Activated CD8-positive, alpha-beta memory T cell treated with anti-CD3 and anti-CD28 coated beads for 4 hours (primary cell): ENCODE results near the gene LRRN2.

ENCODE experiments used
- DNase-seq, 2 donors: peaks; one replicate each; pipeline ENCODE4 v3.0.0-alpha.2; 2020; ENCODE audit warnings: low read depth in 2 of 2

The LRRN2 gene

DNA sequence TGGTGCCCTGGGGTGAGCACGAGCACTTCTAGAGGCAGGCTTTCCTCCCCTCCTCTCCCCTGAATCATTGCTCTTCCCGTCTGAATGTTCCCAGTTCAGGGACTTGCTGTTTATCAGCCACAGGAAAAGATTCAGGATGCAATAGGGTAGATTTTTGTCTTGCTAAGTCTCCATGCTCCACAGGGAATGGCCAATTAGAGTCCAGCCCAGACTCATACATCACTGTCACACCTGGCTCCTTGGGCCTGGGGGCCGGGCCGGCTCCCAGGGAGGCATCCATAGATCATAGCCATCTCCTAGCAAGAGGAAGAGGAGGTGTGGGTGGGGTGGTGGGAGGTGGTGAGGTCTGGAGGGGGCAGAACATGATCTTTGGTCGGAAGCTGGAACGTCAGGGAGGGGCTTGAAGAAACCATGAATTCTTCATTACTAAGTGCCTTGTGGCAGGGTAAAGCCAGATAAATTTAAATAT is 83.4 kb downstream of the LRRN2 start:
- DNase-seq, result no peak

DNA sequence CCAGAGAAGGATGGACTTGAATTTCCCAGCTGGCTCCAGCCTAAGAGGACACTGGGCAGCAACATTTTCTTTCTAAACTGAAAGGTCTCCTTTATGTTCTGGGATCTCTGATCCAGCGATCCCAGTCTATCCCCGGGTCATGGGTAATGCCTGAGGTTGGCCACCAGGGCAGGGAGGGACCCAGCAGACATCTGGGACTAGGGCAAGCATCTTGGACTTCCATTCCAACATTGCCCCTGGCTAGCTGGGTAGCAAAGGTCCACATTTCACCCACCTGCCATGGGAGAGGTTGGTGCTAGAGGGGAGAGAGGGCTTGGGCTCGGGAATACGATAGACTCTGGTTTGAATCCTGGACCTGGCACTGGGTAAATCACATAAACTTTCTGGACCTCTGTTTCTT is 84.6 kb downstream of the LRRN2 start:
- no peak for DNase-seq

DNA sequence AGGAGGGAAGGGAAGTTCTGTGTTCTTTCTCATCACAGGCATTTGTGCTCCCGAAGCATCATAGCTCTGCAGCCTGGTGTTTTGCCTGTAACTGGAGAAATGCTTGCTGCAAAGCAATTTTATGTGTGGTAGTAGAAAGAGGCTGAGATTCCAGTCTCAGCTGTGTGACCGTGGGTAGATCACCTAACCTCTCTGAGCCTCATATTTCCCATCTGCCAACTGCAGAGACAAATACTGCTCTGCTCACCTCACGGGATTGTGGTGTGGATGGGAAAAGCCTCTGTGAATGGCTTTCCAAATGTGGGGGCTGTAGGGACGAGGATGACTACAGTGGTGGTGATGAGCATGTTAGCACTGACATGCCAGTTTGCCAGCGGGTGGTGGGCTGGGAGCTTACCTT is 85.3 kb downstream of the LRRN2 start:
- DNase-seq, result no peak

DNA sequence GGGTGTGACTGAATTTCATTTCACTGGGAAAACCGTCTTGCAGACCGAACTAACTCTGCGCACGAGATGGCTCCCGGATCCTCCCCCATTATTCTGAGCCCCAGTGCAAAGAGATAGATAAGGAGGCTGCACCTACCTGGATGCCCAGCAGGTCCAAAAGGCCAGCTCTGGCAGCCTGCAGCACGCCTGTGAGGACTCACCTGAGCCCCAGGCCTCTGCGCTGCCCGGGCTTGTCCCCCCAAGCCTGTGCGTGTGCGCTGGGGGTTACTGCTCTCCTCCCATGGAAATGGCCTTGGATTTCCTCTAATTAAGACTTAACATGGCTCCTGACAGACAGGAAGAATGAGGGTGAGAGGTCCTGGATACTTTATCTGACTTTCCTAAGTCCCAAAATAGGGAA is 85.9 kb downstream of the LRRN2 start:
- no peak for DNase-seq

DNA sequence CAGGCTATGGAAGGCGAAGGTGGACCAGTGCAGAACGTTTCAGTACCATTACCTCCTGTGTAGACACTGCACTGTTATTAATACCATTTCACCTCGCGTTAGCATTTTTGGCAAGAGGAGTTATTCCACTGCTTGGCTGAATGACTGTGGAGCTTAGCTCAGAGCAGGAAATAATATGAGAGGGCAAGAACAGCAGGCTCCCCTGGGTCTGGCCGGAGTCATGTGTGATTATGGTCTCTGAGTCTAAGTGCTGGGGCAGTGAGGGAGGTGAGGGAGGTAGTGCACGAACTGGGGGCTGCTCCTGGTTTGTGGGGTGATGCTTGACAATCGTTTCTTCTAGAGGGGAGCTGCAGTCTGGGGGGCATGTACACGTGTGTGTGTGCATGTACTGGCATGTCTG is 86.4 kb downstream of the LRRN2 start:
- DNase-seq, result no peak

DNA sequence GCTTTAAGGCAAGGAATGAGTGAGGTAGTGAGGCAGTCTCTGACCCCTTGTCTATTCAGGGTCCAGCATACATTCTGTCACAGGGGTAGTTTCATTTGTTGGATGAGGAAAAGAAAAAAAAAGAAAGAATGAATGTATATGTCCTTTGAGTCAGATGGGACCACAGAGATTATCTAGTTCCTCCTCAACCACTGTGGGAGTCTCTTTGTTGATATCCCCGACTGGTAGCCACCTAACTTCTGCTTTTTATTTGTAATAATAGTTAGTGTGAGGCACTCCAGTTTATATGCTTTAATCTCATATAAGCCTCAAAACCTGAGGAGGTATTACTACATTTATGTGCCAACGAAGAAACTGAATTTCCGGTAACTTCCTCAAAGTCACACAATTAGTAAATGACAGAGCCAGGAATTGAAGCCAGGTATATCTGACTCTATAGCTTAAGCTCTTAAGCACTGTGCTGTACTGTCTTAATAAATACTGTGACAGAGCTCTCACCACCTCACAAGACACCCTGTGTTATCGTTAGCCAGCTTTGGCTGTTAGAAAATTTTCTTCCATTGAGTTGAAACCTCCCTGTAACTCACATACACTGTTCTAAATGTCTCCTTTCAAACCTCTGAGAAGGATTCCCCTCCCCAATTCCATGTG is 87.1 kb downstream of the LRRN2 start:
- no peak for DNase-seq

DNA sequence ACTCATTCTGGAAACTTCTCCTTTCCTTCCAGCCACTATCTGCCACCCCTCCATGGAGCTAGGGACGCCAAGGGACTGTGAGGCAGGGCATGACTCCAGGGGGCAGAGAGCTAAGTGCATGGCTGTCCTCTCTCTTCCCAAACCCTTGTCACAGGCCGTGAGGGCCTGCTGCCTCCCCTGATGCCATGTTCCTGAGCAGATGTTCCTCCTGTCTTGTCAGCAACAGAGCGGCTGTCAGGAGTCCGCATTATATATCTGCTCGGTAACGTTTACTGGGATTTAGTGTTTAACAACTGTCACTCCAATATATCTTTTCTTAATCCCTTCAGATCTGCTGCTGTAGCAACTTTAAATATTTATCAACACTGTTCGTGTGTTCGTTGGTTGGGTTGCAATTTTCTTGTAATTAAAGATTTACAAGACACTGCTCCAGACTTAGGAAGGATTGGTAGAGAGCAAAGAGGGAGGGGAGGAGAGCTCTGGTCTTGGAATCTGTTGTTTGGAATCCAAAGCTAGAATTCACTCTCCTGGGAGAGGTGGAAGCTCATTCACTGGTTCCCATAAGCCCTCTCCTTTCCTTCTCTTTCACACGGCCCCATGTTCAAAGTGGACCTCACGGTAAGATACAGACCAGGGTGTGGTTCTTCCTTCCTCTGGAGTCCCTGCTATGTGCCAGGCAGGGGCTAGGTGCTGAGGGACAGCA is 93.1 kb downstream of the LRRN2 start:
- no peak for DNase-seq

DNA sequence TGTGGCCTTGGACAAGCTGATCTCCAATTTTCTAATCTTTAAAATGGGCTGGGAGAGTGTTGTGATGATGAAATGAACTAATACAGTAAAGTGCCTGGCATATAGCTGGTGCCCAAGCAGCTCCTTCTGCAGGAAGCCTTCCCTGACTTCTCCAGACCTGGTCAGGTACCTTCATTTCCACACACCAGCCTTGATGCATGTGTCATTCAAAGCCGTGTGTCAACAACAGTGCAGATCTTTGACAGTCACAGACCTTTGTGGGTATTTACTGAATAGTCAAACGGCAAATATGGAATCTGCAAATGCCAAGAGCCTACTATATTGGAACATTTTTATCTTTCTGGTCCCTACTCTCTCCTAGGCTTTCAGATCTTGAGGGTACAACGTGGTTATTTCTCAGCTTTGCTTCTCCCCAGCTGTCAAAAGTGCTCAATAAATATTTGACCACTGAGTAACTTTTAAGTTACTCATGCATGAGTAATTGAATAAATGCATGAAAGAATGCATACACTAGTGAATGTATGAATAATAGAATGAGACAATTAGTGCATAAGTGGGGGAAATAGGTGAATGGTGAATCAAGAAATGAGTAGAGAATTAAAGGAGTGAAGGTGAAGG is 94.0 kb downstream of the LRRN2 start:
- no peak for DNase-seq

DNA sequence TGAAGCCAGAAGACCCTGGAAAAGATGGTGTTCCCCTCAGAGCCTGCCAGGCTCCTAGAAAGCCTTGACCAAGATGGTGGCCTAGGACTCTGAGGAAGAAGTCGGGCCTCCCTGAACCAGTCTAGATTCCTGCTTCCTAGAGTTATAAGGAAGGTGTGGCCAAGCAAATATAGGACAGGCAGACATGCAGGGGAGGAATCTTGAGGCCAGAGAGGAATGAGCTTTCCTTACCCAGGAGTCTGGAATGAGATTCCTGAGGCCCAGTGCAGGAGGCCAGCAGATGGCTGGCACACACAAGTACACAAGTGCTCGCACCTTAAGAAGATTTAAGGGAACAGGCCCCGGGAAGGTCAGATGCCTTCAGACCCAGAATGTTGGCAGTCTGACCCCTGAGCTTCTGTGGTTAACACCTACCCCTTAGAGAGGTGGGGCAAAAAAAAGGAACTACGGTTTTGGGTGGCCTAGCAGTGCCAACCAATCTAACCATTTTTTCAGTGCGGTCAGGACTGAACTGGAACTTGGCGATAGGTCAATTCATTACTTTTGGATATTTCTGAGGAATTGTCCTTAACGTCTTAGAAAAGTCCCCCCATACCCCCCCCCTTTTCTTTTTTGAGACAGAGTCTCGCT is 96.0 kb downstream of the LRRN2 start:
- DNase-seq, result no peak

DNA sequence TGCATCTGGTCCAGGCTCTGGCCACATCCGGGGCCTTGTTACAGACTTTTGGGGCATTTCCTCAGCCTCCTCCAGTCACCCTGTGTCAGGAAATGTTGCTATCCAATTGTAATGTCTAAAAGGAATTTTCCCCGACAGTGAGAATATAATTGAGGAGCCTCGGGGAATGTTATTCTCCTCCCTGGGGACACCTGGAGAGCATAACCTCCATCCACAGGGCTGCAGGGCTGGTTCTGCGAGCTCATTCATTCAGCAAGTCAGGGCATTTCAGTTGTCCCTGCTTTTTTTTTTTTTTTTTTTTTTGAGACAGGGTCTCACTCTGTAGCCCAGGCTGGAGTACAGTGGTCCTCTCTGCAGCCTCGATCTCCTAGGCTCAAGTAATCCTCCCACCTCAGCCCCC is 96.7 kb downstream of the LRRN2 start:
- no peak for DNase-seq

DNA sequence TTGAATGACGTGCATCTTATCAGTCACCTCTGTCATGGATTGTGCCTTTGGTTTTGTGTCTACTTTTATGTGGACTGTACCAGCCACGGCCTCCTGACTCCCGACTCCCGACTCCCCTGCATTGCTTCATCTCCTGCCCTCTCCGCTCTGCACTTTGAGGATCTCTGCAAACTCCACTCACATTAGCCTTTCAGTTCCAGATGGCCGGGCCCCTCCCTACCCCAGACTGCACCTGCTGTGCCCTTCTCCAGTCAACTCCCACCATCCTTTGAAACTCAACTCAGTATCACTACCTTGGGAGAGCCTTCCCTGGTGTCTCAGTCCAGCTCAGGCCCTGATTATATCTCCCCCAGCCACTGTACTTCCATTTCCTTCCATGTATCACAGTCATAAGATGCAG is 97.9 kb downstream of the LRRN2 start:
- DNase-seq, result no peak

DNA sequence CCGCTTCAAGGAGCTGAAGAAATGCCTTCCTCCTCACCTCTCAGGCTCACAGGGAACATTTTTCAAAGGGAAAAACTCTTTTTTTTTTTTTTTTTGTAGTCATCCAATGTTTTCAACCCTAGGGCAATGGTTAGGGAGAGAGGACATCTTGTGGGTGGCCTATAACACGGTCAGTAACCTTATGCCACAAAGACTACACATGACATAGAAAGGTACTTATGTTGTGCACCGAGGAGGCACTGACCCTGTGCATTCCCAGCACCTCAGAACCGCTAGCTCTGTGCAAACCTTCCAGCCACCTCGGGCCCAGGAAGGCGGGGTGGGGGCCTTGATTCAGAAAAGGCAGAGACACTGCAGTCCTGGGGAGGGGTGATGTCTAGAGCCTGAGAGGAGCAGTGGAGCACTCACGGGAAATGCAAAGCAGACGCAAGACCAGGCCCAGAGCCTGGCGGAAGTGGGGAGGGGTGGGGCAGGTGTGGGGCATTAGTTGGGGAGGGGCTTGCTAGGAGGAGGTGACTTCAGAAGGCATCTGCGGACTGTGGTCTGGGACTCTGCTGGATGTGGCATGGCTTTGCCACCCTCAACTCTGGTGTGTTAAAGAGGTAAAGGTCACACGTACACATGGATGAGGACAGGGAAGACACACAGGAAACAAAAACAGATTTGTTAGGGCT is 100.7 kb downstream of the LRRN2 start:
- no peak for DNase-seq

DNA sequence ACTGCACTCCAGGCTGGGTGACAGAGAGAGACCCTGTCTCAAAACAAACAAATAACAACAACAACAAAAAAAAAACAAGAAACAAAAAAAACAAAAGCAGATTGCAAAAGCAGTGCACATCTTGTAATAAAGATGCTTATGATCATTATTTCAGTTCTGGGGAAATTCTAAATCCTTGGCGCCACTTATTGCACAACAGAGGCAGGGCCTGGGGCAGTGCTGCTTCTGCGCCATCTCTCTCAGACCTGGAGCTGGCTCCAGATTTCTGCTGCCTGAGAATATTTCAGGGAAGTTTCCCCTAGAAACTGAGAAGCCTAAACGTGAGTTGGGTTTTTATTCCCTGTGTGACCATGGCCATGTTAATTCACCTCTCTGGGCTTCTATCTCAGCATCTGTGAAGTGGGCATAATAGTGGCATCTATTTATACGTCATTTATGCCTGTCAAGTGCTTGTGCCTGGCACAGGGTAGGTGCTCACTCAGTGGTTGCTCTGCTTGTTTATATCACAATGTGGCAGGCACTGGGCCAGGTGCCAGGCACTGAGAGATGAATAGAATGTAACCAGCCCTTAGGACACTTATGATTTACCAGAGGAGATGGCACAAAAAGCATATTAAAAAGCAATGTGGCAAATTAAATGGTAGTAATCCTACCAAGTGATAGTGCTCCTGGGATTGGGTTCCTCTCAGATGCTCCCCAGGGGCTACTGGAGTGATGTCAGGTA is 101.5 kb downstream of the LRRN2 start:
- no peak for DNase-seq

DNA sequence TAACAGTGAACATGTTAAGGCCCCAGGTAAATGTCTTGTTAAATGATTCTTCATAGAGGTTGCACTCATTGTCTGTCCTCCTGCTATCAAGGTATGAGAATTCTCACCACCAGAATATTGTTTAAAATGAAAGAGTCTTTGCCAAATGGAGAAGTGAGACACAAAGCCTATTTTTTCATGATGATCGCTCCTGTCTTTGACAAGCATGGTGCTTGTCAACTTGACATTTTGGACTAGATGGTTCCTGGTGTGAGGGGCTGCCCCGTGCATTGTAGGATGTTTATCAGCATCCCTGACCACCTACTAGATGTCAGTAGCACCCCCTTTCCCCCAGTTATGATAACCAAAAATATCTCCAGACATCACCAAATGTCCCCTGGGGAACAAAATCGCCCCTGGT is 103.8 kb downstream of the LRRN2 start:
- DNase-seq, result no peak

DNA sequence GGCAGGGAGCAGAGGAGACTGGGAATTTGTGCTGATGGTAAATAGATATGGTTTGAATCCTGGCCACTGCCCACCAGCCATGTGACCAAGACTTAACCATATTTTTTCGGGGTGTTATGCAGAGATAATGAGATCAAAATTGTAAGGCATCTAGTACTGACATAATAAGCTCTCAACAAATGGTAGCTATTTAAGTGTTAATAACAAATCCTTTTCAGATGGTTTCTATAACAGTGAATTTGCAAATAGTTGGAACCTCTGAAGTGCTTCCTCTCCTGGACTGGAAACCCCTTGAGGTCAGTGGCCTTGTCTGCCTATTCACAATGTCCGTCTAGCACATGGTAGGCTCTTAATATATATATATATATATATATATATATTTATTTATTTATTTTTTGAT is 104.7 kb downstream of the LRRN2 start:
- DNase-seq, result no peak

DNA sequence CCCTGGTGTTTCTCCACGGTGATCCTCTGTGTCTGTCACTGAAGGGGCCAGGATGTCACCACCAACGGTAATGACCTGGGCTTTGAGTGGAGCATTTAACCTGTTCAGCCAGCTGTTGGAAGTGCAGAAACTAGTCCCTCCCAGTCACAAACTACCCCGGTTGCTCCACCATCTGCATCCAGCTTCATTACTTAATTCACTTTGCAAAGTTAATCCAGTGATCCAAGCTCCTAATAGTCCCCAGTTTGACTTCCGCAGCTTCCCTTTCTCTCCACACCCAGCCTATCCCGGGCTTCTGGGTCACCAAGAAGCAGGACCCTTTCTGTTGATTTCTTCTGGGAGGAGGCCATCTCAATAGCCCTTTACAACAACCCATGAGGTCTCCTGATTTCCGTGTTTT is 105.9 kb downstream of the LRRN2 start:
- DNase-seq, result no peak

DNA sequence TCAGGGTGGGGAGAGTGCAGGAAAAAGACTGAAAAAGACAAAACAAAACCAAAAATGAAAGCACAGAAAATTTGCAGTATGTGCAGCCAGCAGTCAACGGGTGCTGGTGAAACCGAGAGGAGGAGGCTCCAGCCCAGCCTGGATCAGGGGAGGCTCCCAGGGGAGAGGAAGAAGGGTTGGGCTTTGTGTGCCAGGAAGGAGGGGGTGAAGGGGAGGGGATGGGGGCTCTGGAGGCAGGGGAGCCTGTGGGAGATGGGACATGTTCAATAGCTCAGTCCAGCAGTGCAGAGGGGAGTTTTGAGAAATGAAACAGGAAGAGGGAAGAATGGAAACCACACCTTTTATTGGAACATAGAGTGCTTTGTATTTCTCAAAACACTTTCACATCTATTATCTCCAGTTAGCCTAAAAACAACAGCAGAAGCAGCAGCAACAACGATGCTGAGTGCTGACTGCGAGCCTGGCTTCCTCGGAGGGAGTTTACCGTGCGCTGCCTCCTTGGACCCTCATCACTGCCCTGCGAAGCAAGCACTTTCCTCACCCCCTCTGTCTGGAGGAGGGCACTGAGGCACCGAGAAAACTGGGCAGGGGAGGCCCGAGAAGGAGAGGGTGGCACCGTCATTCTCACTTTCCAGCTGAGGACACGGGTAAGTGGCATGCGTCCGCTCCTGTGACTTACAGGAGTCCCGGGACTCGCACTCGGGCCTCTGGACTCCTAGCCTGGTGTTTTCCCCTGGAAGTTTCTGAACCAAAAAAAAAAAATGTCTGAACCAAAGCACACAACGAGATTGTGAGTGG is 106.5 kb downstream of the LRRN2 start:
- DNase-seq, result no peak

DNA sequence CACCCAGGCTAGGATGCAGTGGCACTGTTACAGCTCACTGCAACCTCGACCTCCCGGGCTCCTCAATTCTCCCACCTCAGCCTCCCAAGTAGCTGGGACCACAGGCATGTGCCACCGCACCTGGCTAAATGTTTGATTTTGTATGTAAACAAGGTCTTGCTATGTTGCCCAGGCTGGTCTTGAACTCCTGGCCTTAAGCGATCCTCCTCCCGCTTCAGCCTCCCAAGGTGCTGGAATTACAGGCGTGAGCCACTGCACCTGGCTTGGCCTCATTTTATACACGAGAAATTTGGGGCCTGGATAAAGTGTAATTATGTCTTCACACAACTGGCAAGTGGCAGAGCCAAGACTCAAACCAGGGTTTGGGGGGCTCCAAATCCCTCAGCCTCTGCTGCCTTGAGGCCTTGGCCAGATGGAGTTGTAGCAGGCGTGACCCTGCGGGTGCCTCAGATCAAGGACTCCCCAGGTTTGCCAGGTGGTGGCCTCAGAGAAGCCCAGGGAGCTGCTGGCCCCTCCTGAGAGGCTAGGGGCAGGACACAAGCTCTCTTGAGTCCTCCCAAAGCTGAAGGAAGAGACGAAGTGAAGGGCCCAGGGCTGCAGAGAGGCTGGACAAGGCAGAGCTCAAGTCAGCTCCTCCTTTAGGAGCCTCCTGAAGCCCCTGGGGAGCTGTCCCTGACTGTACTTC is 107.6 kb downstream of the LRRN2 start:
- DNase-seq, result no peak

DNA sequence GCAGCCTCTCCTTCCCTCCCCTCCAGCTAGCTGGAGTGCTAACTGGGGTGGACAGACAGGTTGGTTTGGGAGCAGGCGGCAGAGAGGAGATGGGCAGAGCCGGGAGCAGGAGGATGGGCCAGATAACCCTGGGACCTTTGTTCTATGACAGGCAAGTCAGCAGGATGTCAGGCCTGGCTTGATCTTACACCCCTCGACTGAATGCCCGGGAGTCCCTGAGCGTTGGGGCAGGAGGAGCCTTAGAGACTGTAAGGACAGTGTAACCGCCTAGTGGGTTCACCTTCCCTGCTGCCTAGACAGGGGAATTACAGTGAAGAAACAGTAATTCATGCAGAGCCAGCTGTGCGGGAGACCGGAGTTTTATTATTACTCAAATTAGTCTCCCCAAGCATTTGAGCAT is 109.1 kb downstream of the LRRN2 start:
- no peak for DNase-seq
